NCI-H82 treated with DMSO at 0.1 percent for 48 hours (cell line): ENCODE data around the gene HLTF.
"Not testable (repeated sequence)": the region's sequence is repeated elsewhere in the genome, so short reads cannot be mapped to it uniquely, and the experiment has no call there.

Source experiments
- DNase-seq: peaks from one replicate; lab custom pipeline; 2025; ENCODE audit not compliant: unreplicated experiment; lab: John Stamatoyannopoulos, UW

Gene HLTF, protein sequence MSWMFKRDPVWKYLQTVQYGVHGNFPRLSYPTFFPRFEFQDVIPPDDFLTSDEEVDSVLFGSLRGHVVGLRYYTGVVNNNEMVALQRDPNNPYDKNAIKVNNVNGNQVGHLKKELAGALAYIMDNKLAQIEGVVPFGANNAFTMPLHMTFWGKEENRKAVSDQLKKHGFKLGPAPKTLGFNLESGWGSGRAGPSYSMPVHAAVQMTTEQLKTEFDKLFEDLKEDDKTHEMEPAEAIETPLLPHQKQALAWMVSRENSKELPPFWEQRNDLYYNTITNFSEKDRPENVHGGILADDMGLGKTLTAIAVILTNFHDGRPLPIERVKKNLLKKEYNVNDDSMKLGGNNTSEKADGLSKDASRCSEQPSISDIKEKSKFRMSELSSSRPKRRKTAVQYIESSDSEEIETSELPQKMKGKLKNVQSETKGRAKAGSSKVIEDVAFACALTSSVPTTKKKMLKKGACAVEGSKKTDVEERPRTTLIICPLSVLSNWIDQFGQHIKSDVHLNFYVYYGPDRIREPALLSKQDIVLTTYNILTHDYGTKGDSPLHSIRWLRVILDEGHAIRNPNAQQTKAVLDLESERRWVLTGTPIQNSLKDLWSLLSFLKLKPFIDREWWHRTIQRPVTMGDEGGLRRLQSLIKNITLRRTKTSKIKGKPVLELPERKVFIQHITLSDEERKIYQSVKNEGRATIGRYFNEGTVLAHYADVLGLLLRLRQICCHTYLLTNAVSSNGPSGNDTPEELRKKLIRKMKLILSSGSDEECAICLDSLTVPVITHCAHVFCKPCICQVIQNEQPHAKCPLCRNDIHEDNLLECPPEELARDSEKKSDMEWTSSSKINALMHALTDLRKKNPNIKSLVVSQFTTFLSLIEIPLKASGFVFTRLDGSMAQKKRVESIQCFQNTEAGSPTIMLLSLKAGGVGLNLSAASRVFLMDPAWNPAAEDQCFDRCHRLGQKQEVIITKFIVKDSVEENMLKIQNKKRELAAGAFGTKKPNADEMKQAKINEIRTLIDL

DNA sequence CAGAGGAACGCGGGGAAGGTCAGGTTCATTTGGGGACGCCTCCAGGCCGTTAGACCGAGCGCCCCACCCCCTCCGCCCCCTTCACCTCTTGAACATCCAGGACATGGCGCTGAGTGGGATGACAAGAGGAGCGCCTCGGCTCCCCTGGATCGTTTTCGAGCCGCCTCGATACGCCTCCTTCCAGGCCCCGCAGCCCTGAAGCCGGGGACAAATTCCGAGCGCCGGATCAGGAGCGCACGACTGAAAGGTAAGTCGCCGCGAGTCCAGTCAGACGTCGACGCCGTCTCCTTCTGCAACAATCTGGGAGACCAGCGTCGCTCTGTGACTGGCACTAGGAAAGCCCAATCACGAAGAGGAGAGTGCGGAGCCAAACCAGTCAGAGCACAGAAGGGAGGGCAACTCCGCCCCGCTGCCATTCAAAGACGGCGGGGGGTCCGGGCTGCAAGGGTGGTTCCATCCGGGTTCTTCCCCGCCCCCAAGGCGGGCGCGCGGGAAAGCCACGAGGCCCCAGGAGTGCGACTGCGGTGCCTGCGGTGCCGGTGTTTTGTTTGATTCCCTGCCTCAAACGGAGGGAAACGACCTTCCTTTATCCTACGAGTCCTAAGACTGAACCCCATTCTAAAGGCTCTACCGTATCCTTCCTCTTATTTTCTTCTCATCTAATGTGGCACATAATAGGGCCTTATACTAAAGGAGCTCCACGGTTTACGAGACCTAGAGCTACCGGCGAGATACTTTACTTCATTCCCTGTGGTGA, at the start of gene HLTF:
Gene HLTF, minus strand, starts transcription at position 302 of the 757 bp plus-strand sequence. Its CDS starts 197 bp downstream, at position 105.
- DNase-seq = peak; percentile 95

DNA sequence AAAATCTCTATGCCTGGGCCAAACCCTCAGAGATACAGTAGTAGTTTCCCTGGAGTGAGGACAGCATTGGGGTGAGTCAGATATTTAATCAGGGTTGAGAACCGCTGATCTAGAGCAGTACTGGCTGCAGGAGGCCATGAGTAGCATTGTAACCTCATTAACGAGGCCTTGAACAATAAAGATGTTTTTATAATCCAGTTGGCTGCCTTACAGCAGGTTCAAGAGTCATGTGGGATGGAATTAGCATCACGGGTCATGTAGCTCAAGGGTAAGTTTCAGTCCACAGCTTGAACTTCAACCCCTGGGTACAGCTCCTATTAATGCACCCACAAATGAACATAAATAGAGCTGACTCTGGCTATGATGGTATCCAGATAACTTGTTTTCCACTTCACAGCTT, 48.2 kb upstream of the HLTF start:
- no peak for DNase-seq

- DNase-seq = no peak
Measured at GRCh38 chr3:149131589-149131988, 45.3 kb upstream of the HLTF start.

DNA sequence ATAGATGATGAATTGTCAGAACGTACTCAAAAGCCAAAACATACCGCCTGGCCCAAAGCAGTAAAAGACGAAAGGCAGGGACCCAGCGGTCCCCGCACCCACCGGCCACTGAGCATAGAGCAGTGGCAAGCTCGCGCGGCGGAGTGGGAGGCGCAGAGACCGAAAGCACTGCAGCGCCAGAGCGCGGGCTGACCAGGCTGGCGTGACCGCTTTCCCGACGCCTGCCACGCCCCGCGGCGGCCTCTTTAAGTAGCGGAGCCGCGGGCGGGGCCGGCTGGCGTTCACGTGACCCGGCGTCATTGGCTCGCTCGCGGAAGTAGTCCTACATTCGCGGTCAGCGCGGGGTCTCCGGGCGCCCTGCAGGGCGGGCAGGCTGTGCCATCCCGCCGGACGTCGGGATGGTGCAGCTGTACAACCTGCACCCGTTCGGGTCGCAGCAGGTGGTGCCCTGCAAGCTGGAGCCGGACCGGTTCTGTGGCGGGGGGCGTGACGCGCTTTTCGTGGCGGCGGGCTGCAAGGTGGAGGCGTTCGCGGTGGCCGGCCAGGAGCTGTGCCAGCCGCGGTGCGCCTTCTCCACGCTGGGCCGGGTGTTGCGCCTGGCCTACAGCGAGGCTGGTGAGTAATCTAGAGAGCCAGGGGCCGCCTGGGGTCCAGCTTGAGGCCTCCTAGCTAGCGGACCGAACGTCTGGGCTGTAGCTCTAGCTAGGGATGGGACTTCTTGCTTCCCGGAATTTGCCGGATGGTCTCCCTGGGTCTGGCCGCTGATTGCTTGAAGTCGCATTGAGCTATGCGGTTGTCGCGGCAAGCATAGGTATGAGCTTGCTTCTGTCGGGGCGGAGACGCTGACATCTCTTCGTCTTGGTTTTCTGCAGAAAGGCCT, 43.2 kb upstream of the HLTF start, which contains the start of gene HPS3:
Gene HPS3, plus strand, starts transcription at position 313 of the 880 bp plus-strand sequence. Its CDS starts 86 bp downstream, at position 399.
- DNase-seq = peak; percentile 83

GRCh38 chr3:149128821-149129220, 42.5 kb upstream of the HLTF start:
- no peak for DNase-seq

DNA sequence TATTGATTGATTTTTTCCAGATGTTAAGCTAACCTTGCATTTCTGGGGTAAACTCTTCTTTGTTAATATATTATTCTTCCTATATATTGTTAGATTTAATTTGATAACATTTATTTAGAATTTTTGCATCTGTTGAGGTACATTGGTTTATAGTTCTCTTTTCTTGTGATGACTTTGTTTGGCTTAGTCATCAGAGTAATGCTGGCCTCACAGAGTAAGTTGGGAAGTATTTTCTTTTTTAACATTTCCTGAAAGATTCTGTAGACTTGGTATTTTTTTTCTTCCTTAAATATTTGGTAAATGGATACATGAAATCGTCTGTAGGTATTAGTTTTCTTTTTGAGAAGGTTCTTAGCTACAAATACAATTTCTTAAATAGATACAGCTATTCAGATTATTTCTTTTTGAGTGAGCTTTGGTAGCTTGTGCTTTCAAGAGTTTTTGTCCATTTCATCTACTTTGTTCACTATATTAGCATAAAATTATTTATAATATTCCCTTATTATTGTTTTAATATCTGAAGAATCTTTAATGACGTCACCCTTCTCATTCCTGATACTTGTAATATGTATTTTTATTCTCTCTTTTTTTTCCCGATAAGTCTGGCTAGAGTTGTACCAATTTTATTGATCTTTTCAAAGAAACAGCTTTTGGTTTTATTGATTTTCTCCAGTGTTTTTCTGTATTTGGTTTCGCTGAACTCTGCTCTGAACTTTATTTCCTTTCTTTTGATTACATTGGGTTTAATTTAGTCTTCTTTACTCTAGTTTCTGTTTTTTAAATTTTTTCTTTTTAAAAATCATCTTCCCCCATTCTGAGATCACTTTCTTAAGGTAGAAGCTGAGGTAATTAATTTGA, 36.6 kb upstream of the HLTF start:
- no peak for DNase-seq

DNA sequence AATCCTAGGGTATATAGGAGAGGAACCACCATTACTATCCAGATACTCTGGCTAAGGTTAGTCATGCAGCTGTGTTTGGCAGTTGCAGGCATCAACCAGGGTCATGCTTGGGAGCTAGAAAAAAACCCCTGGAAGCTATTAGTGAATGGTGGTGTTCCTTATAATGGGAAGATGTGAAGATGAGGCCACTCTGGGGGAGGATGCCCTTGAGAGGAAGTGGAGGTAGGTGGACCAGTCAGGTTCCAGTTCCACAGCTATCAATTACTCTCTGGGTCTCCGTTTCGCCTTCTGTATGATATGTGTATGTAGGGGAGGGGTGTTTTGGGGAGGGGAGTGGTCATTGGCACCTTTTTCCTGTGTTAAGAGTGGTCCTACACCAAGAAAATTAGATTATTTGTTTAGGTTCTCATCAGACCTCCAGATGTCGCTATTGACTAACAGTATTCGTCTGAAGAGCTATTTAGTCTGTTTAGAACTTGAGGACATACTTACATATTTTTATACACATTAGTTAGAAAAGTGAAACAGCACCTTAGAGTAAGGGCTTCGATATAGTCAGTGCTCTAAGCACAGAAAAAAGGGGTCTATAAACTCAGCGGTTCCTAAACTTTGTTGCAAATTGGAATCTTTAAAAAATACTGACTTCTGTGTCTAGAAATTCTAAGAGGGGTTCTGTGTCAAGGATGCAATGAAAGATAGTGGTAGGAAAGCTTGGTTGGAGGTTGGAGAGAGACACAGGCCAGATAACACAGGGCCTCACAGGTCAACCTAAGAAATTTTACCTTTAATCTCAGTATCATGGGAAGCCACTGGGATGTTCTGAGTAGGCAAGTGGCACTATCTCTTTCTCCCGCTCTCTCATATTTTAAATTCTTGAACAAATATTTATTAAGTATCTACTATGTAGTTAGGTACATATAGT, 34.0 kb upstream of the HLTF start:
- peak; percentile 28 for DNase-seq

GRCh38 chr3:149119466-149119865, 33.1 kb upstream of the HLTF start:
- DNase-seq = no peak

DNA sequence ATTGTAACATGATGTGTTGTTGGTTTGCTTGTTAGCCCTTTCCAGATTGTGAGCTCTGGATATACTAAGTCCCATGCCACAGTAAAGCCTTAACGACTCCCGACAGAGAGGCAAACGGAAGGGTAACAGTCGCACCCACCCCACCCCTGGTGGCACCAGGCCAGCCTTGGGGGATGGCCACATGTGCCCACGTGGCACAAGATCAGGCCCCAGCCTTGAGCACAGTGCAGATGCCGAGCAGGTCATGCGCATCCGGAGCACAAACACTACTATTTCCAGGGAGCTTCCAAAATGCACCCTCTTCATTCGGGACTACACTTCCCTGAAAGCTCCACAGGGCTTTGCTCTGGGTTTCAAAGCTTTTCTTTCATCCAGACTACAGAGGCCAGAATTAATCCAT, 32.4 kb upstream of the HLTF start:
- DNase-seq = no peak

DNA sequence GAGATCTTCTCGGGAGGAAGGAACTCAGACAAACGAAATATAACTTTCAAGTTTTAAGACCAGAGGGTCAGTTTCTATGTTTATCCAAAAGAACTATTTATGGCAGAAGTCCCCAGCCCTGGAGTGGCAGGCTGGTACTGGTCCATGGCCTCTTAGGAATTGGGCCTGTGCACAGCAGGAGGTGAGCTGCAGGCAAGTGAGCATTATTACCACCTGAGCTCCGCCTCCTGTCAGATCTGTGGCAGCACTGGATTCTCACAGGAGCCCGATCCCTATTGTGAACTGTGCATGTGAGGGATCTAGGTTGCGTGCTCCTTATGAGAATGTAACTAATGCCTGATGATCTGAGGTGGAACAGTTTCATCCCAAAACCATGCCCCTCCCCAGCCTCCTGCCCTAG, 28.8 kb upstream of the HLTF start:
- no peak for DNase-seq

DNA sequence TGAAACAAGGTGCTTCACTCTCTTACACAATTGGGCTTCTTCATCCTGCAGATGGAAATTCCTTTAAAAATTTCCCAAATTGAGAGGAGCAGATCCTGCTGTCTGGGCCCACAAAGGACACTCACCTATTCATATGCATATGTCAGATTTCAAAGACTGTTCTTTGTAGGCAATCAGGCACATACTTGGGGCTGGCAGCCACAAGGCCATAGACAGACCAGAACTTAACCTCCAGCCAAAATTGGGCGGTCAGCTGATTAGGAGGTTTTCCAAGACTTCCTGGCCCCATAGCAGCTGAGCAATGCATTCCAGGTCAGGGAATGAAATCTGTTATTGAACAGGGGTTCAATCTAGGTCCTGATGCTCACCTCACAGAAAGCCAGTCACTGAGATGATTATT, 28.1 kb upstream of the HLTF start:
- DNase-seq = no peak

DNA sequence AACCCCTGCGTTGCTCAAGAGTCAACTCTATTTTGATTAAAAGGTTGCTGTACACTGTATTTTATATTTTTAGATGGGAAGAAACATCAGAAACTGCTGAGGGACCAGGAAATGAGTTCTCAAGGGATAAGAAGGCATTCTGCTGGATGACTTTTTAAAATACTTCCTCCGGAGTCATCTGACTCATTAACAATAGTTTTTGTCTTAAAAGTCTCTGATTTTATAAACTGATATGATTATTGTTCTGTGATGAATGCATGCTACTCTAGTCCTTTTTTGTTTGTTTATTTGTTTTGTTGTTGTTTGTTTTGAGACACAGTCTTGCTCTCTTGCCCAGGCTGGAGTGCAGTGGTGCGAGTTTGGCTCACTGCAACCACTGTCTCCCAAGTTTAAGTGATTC, 18.2 kb upstream of the HLTF start:
- DNase-seq = no peak

- no peak for DNase-seq
Measured at GRCh38 chr3:149101641-149102040, 15.3 kb upstream of the HLTF start.

GRCh38 chr3:149101154-149101553, 14.8 kb upstream of the HLTF start:
- no peak for DNase-seq

GRCh38 chr3:149097987-149098386, 11.7 kb upstream of the HLTF start:
- not testable (repeated sequence) for DNase-seq

GRCh38 chr3:149095487-149095886, 9.2 kb upstream of the HLTF start:
- no peak for DNase-seq

DNA sequence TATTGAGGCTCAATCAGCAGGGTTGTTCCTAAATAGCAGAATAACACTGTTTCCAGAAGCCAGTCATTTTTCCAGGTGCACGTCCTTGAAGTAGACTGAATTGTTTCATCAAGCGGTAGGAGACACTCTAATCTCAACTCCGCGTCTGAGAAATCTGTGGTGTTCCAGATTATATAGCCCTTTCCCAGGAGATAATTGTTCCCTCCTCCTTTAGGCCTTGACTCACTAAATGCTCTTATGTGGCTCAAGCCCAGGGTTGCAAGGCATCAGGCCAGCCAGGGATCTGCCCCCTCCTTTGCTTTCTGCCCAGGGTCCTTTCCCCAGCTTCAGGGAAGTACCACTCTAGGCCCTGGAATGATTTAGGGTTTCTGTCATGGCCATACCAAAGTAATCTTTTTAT, 5.7 kb upstream of the HLTF start:
- DNase-seq = no peak

GRCh38 chr3:149090907-149091306, 4.6 kb upstream of the HLTF start:
- DNase-seq = no peak
